SK-N-SH (cell line): ENCODE results near the gene UHMK1. TPM values are rescaled to one million over a fixed set of nuclear protein-coding genes. Genes with fewer than 3 reads are reported as not detected.

Experiments used
- CTCF ChIA-PET: fragments of 300-600, 350-600 bp; formaldehyde crosslinking; extraction: SDS; loops from one replicate; lab custom pipeline; 2021; lab: Yijun Ruan, JAX
- POLR2A ChIA-PET: fragments of 350-600 bp; sonication (Branson Sonifier 250); formaldehyde crosslinking; extraction: SDS; loops from one replicate; lab custom pipeline; 2020; ENCODE audit warnings: antibody characterized with exemption, inconsistent platforms; lab: Yijun Ruan, JAX
- DNase-seq: peaks from one replicate; pipeline ENCODE4 v3.0.0; 2012
- H2AFZ ChIP-seq: fragments of 200-600 bp; sonication (generic); 2 replicates; pipeline ENCODE4 v1.8.1; 2016; ENCODE audit warnings: antibody characterized with exemption, mild to moderate bottlenecking, low read depth
- H3F3A ChIP-seq: fragments of 200-600 bp; sonication (generic); replicated peaks from 2 replicates; pipeline ENCODE3; 2016; ENCODE audit warnings: antibody characterized with exemption, mild to moderate bottlenecking; ENCODE audit not compliant: insufficient read depth
- H3K27ac ChIP-seq, 2 experiments: fragments of 200-500 bp in 1 of 2; fragments of 200-600 bp in 1 of 2; sonication (Bioruptor generic) in 1 of 2; sonication (generic), shearing (Covaris generic) in 1 of 2; 2 replicates each; pipeline versions ENCODE4 v1.5.1 to v1.6.1; 2014 to 2016; ENCODE audit warnings: low read depth in 2 of 2, inconsistent platforms in 1 of 2, low read length in 1 of 2, mild to moderate bottlenecking in 1 of 2, mixed read lengths in 1 of 2
- H3K27me3 ChIP-seq: fragments of 200-600 bp; sonication (generic), shearing (Covaris generic); 2 replicates; pipeline ENCODE4 v1.6.1; 2016; ENCODE audit warnings: mixed run types; ENCODE audit not compliant: insufficient read depth
- H3K36me3 ChIP-seq, 2 experiments: fragments of 200-500 bp in 1 of 2; fragments of 200-600 bp in 1 of 2; sonication (Bioruptor generic) in 1 of 2; sonication (generic) in 1 of 2; replicated peaks in 1 of 2; 2 replicates each; pipeline versions ENCODE3 to v1.5.1; 2014 to 2016; ENCODE audit warnings: low read length in 1 of 2, mild to moderate bottlenecking in 1 of 2; ENCODE audit not compliant: insufficient read depth in 2 of 2, control insufficient read depth in 1 of 2
- H3K4me1 ChIP-seq, 2 experiments: fragments of 200-500 bp in 1 of 2; fragments of 200-600 bp in 1 of 2; sonication (Bioruptor generic) in 1 of 2; sonication (generic), shearing (Covaris generic) in 1 of 2; 2 replicates each; pipeline versions ENCODE4 v1.5.1 to v1.6.1; 2014 to 2016; ENCODE audit warnings: low read depth in 1 of 2, low read length in 1 of 2, mixed run types in 1 of 2; ENCODE audit not compliant: insufficient read depth in 2 of 2, control insufficient read depth in 1 of 2
- H3K4me2 ChIP-seq: fragments of 200-600 bp; sonication (generic), shearing (Covaris generic); 2 replicates; pipeline ENCODE4 v1.6.1; 2017; ENCODE audit warnings: mixed run types
- H3K4me3 ChIP-seq, 2 experiments: fragments of 200-500 bp in 1 of 2; fragments of 200-600 bp in 1 of 2; sonication (Bioruptor generic) in 1 of 2; sonication (generic), shearing (Covaris generic) in 1 of 2; 2 replicates each; pipeline versions ENCODE4 v1.5.1 to v1.8.1; 2014 to 2016; ENCODE audit warnings: low read depth in 2 of 2, inconsistent platforms in 1 of 2, low read length in 1 of 2, mild to moderate bottlenecking in 1 of 2, mixed read lengths in 1 of 2, moderate library complexity in 1 of 2
- H3K79me2 ChIP-seq: fragments of 200-600 bp; sonication (generic); 2 replicates; pipeline ENCODE4 v1.8.1; 2017; ENCODE audit warnings: mild to moderate bottlenecking; ENCODE audit not compliant: insufficient read depth
- H3K9ac ChIP-seq: fragments of 200-600 bp; sonication (generic); 2 replicates; pipeline ENCODE4 v1.6.1; 2017; ENCODE audit warnings: mixed run types
- H3K9me2 ChIP-seq: fragments of 200-600 bp; sonication (generic); 2 replicates; pipeline ENCODE4 v1.6.1; 2017; ENCODE audit warnings: mixed run types
- H3K9me3 ChIP-seq: fragments of 200-600 bp; sonication (generic); 2 replicates; pipeline ENCODE4 v1.6.1; 2017; ENCODE audit warnings: mixed run types, mild to moderate bottlenecking, moderate library complexity
- H4K20me1 ChIP-seq: fragments of 200-600 bp; sonication (generic); 2 replicates; pipeline ENCODE4 v1.6.1; 2017; ENCODE audit warnings: mild to moderate bottlenecking, mixed run types; ENCODE audit not compliant: insufficient read depth
- EP300 ChIP-seq, 2 experiments: IDR thresholded peaks; 2 replicates each; pipeline versions ENCODE4 v1.4.0 to v1.6.1; 2012; ENCODE audit warnings: borderline replicate concordance in 1 of 2, low read depth in 1 of 2, low read length in 1 of 2
- EZH2phosphoT487 ChIP-seq: fragments of 200-600 bp; sonication (generic); IDR thresholded peaks from 2 replicates; pipeline ENCODE4 v1.6.1; 2017; ENCODE audit warnings: low read depth, mixed run types, mild to moderate bottlenecking, antibody characterized with exemption, moderate library complexity, borderline replicate concordance
- FOXJ3 ChIP-seq: sonication (generic); formaldehyde crosslinking; IDR thresholded peaks from 2 replicates; pipeline ENCODE4 v1.5.1; 2020; ENCODE audit warnings: mild to moderate bottlenecking, missing genetic modification reagents
- FOXM1 ChIP-seq: IDR thresholded peaks from 2 replicates; pipeline ENCODE4 v1.4.0; 2012; ENCODE audit warnings: low read depth, mild to moderate bottlenecking
- GATA2 ChIP-seq: sonication (generic); formaldehyde crosslinking; IDR thresholded peaks from 2 replicates; pipeline ENCODE4 v1.5.0; 2020; ENCODE audit warnings: mild to moderate bottlenecking, missing genetic modification reagents
- NRF1 ChIP-seq: IDR thresholded peaks from 2 replicates; pipeline ENCODE4 v1.6.1; 2012; ENCODE audit warnings: low read depth, mild to moderate bottlenecking, low read length
- RAD21 ChIP-seq: IDR thresholded peaks from 2 replicates; pipeline ENCODE4 v1.6.1; 2012; ENCODE audit warnings: mild to moderate bottlenecking, low read length
- RCOR1 ChIP-seq: fragments of 150-350 bp; IDR thresholded peaks from 2 replicates; pipeline ENCODE4 v1.6.1; 2017; ENCODE audit warnings: antibody characterized with exemption, low read length
- TAF1 ChIP-seq: IDR thresholded peaks from 2 replicates; pipeline ENCODE4 v1.6.1; 2012; ENCODE audit warnings: low read depth, mild to moderate bottlenecking, low read length, moderate library complexity, borderline replicate concordance
- TCF12 ChIP-seq: IDR thresholded peaks from 2 replicates; pipeline ENCODE4 v1.4.0; 2012
- TEAD4 ChIP-seq: IDR thresholded peaks from 2 replicates; pipeline ENCODE4 v1.4.0; 2012; ENCODE audit warnings: mild to moderate bottlenecking, borderline replicate concordance; ENCODE audit not compliant: insufficient read depth
- YY1 ChIP-seq: IDR thresholded peaks from 2 replicates; pipeline ENCODE4 v1.4.0; 2012; ENCODE audit warnings: low read depth, mild to moderate bottlenecking
- WGBS: methylation state at CpG from one replicate; pipeline ENCODE4 v1.1.6; 2017; ENCODE audit warnings: low lambda C conversion rate; 5-methylcytosine and 5-hydroxymethylcytosine counted together
- polyA plus RNA-seq, 3 experiments: library from polyadenylated mRNA; depleted of rRNA; stranded (reverse); fragments of >200 nt; gene quantifications; 2 replicates each; pipeline ENCODE4 v1.2.3, GENCODE V29; 2012
- TF ChIP-seq, protein P1 (sequence below): fragments of 200-600 bp; sonication (generic); IDR thresholded peaks from 2 replicates; pipeline ENCODE4 v1.6.1; 2017; ENCODE audit warnings: antibody characterized with exemption, mild to moderate bottlenecking, moderate library complexity
- TF ChIP-seq, protein P2 (sequence below): fragments of 150-350 bp; IDR thresholded peaks from 2 replicates; pipeline ENCODE4 v1.6.1; 2017; ENCODE audit warnings: antibody characterized with exemption, low read length, low read depth, borderline replicate concordance

Gene UHMK1
- polyA plus RNA-seq, 1 of the 3 experiments (the other 2 are of a cell fraction): 7.4 TPM

DNA sequence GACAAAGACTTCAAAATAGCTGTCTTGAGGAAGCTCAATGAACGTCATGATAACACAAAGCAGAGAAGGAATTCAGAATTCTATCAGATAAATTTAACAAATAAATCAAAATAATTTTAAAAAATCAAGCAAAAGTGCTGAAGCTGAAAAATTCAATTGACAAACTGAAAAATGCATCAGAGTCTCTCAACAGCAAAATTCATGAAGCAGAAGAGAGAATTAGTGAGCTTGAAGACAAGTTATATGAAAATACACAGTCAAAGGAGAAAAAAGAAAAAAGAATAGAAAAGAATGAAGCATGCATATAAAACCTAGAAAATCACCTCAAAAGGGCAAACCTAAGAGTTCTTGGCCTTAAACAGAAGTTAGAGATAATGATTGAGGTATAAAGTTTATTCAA is 21.0 kb upstream of the UHMK1 start:
- Histone ChIP-seq H3K4me1 (no peaks in the 10 kb centered on the region), H3K9ac (no peak overlapping the region), H3K4me2 (no peak overlapping the region), H3K9me2 (no peaks in the 10 kb centered on the region), H3K9me3 (peaks cover 3% of the 10 kb centered on the region; the same call in 1 of the 2 replicates), H3K36me3 (no peaks in the 10 kb centered on the region), H3K27ac (no peak overlapping the region), H4K20me1 (no peaks in the 10 kb centered on the region), H3K27me3 (no peaks in the 10 kb centered on the region), H3F3A (no peaks in the 10 kb centered on the region), H2AFZ (no peak overlapping the region), H3K4me3 (no peak overlapping the region), H3K79me2 (no peaks in the 10 kb centered on the region)
- 9% methylated on average over 1 of the region's 1 CpG for WGBS
- TF ChIP-seq TEAD4 (no peak), NRF1 (no peak), GATA2 (CRISPR knock-in tag) (no peak), TAF1 (no peak)
- ChIA-PET POLR2A (no interaction called here), CTCF (interaction anchor here (0.7 kb wide), 1 partner anchor 14 kb away, joined by 3 read pairs; no protein-coding TSS in a partner anchor)
- DNase-seq: no peak

DNA sequence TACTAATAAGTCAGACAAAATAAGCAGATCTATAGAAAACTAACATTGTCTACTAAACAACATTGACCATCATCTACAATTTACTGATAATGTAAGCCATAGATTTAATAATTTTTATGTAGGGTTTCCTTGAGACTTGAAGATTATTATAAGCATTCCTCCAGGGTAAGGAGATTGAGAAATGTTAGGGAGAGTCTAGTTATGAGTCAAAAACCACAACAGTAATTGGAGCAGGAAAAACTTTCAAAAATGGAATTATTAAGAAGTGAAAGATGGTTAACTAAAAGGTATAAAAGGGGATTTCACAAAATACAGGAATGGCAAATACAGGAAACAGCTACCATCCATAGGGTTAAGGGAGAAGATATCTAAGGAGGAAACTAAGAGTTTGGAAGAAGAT is 12.4 kb upstream of the UHMK1 start:
- Histone ChIP-seq H3K4me3 (no peak overlapping the region), H3K27me3 (no peaks in the 10 kb centered on the region), H3K27ac (no peak overlapping the region), H3F3A (no peaks in the 10 kb centered on the region), H3K9me2 (no peaks in the 10 kb centered on the region), H3K9ac (no peak overlapping the region), H3K4me1 (no peaks in the 10 kb centered on the region), H4K20me1 (no peaks in the 10 kb centered on the region), H3K36me3 (no peaks in the 10 kb centered on the region), H3K79me2 (no peaks in the 10 kb centered on the region), H3K9me3 (no peaks in the 10 kb centered on the region), H2AFZ (no peak overlapping the region), H3K4me2 (no peak overlapping the region)
- DNase-seq: no peak
- TF ChIP-seq EZH2phosphoT487 (no peak), FOXJ3 (no peak), RAD21 (no peak), RCOR1 (no peak), YY1 (no peak), TCF12 (no peak), FOXM1 (no peak), EP300 (IDR thresholded peaks at IDR 0.05; ENCODE audit: borderline replicate concordance in 1 of 2, low read depth in 1 of 2, low read length in 1 of 2) (no peak)
- TF ChIP-seq, protein P1, sequence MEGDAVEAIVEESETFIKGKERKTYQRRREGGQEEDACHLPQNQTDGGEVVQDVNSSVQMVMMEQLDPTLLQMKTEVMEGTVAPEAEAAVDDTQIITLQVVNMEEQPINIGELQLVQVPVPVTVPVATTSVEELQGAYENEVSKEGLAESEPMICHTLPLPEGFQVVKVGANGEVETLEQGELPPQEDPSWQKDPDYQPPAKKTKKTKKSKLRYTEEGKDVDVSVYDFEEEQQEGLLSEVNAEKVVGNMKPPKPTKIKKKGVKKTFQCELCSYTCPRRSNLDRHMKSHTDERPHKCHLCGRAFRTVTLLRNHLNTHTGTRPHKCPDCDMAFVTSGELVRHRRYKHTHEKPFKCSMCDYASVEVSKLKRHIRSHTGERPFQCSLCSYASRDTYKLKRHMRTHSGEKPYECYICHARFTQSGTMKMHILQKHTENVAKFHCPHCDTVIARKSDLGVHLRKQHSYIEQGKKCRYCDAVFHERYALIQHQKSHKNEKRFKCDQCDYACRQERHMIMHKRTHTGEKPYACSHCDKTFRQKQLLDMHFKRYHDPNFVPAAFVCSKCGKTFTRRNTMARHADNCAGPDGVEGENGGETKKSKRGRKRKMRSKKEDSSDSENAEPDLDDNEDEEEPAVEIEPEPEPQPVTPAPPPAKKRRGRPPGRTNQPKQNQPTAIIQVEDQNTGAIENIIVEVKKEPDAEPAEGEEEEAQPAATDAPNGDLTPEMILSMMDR: no peak
- TF ChIP-seq, protein P2, sequence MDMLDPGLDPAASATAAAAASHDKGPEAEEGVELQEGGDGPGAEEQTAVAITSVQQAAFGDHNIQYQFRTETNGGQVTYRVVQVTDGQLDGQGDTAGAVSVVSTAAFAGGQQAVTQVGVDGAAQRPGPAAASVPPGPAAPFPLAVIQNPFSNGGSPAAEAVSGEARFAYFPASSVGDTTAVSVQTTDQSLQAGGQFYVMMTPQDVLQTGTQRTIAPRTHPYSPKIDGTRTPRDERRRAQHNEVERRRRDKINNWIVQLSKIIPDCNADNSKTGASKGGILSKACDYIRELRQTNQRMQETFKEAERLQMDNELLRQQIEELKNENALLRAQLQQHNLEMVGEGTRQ: no peak
- ChIA-PET CTCF (no interaction called here), POLR2A (no interaction called here)
